IPS DF 4.7 (cell line): Measurements from ENCODE around the gene SLC4A9.
"Not testable (repeated sequence)": the region's sequence is repeated elsewhere in the genome, so short reads cannot be mapped to it uniquely, and the experiment has no call there.

Source experiments
- DNase-seq: peaks from one replicate; pipeline ENCODE4 v3.0.0-alpha.2; 2013; ENCODE audit warnings: low spot score; ENCODE audit errors: extremely low read depth

The SLC4A9 gene

DNA sequence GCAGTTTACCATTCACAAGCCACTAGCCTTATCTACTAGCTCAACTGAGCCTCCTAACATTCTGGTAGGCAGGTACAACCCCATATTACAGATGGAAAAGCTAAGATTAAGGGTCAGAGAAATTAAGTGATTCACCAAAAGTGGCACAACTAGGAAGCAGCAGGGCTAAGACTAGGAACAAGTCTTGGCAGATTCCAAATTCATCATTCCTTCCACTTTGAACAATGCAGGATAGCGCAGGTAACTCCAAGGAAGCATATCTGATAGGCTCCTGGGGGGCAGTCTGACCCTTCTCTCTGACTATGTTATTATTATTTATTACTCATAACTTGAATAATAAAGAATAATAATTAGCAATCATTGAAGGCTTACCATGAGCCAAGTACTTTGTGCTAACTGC lies 22.1 kb upstream of the SLC4A9 start:
- no peak for DNase-seq

DNA sequence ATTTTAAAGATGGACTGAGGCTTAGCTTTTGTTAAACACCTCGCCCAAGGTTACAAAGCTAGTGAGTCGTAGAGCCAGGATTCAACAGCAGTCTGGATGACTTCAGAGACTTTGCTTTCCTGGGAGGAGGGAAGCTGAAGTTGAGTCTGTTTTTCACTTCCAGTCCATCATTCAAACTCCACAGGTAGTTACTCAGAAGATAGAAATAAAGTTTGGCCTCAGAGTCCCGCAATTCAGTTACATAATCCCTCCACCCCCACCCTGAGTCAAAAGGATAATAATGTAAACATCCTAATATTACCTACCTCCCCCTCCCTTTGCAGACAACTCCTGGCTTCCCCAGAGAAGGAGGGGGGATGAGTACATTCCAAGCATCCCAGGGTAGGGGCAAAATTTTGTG lies 21.7 kb upstream of the SLC4A9 start:
- DNase-seq, result no peak

DNA sequence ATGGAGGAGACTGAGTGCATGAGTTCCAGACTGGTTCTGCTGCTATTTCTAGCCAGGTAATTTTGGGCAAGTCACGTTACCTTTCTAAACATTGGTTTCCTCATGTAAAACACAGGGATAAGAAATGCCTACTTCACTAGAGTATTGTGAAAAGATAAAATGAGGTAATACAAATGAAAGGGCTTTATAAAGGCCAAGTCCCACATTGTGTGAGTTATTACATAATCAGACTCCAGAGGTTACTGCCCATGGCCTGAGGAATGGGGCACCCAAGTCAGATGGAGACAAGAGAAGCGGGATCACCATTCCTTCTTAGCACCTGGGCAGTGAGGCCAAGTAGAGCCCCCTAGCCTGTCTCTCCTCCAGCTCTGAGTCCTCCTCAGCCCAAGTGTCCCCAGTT lies 21.1 kb upstream of the SLC4A9 start:
- no peak for DNase-seq

DNA sequence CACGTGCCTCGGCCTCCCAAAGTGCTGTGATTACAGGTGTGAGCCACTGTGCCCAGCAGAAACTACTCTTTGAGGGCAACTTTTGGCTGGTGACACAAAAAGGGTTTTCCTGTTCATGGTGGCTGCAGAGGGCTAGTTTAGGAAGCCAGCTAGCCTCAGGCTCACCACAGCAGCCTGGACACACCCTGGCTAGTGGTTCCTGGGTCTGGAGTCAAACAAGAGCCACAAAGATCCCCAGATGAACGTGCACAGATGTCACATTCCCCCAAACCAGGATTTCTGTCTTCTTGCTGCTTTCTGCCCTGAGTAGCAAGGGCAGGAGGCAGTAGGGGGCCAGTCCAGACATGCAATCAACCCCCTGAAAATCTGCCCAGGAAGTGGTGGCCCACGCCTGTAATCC lies 20.4 kb upstream of the SLC4A9 start:
- DNase-seq, result no peak

GRCh38 chr5:140340605-140341121 lies 19.3 kb upstream of the SLC4A9 start:
- no peak for DNase-seq

- no peak for DNase-seq
These were observed 18.4 kb upstream of the SLC4A9 start for GRCh38 chr5:140341591-140341990.

DNA sequence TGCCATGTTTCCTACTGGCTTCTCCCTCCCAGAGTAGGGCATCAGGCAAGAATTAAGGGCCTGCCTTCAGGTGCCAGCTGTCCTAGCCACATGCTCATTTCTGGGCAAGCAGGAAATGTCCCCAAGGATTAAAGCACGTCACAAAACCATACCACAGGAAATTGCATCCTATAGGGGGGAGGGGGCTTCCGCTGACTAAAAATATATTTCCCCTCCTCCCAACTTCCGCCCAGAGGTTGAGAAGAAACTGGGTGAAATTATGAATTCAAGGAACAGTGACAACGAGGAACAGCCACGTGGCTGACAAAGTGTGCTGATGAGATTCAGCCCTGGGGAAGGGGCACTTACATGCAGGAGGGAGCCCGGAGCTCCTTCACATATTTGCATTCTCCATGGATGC lies 17.7 kb upstream of the SLC4A9 start:
- DNase-seq, result no peak

GRCh38 chr5:140342896-140343295 lies 17.1 kb upstream of the SLC4A9 start:
- DNase-seq, result no peak

GRCh38 chr5:140343849-140344248 lies 16.1 kb upstream of the SLC4A9 start:
- not testable (repeated sequence) for DNase-seq

DNA sequence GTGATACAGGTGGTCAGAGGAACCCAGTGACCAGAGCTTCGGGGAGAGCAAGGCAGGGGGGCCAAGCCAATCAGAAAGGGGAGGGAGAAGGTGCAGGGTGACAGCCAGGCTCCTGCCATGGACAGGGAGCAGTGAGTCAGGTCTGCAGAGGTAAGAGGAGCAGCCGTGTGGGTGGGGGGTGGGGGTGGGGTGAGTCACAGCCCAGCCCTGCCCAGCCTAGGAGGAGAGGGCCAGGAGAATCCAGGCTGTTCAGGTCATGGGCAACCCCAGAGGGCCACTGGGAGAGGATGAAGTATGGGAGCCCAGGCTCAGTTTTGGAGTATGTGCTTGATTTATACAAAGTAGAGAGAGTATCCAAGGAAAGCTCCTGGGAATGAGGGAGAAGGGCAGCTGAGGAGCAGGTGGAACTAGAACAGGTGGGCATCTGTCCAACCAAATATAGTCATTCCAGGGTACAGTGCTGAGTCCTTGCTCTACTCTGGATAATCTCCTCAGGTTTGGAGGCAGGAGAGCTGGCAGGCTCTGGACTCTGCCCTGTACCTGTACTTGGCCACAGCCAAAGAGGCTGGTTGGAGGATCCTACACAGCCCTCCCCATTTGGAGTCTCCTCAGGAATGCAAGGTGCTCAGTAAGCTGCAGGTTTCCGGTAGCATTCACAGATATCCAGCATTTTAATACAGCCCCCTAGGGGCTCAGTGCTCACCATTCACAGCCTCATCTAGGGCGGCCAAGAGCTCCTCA lies 15.1 kb upstream of the SLC4A9 start:
- no peak for DNase-seq

DNA sequence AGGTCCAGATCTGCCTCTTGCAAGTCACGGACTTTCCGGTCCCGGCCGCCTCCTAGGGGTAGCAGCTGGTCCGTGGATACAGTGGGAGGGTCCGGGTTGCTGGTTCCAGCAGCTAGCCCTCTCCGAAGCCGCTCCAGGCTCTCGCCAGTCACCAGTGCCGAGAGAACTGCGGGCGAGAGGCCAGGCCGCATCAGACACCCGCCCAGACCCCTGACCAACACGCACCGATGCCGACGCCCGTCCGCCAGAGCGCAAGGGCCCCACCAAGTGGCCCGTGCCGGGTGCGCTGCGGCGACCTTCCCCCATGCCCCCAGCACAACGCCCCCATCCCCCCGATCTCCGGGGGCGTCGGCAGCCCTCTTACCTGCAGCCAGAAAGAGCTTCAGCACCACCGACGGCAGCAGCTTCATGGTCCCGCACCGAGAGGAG lies 14.1 kb upstream of the SLC4A9 start:
- no peak for DNase-seq

DNA sequence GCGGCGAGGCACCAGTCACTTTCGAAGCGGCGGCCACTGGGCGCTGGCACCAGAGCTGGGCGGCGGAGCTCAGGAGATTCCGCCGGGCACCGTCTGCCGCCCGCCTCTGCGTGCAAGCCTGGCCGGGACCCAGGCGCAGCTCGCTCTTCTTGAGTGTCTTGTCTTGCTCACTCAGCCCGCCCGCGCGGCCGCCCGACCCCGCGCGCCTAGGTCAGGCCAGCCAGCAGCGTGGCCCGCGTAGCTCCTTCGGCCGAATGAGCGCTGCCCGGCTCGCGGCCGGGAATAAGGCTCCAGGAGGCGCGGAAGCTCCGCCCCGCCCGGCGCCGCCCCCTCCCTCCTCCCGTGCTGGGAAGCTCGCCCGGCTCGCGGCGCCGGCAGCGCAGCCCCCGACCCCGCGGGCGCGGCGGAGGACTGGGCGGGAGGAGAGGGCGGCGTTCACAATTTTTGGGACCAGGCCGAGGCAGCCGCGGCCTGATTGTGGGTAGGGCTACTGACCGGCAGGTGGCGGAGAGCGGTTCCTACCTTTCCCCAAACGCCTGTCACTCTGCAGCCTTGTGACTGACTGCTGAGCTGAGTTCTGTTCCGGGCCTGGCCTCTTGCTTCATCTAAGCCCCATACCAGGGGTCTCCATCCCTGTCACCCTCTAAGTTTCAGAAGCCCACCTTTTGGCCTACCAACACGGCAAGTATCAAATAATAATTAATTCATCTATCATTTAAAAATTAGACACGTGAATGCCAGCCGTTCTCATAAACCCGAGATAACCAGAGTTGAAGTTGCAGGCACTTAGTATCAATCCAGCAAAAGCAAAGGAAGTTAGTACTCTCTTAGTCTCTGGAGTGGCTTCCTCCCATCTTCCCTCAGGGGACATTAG lies 13.4 kb upstream of the SLC4A9 start, which contains the start of gene HBEGF:
TSS of gene HBEGF (minus strand) at position 256 of the 874 bp plus-strand sequence. CDS start 275 bp downstream, outside the sequence.
- no peak for DNase-seq

- DNase-seq, result no peak
These were observed 12.6 kb upstream of the SLC4A9 start for GRCh38 chr5:140347360-140347759.

GRCh38 chr5:140348104-140348503 lies 11.9 kb upstream of the SLC4A9 start:
- DNase-seq, result no peak

GRCh38 chr5:140349244-140349643 lies 10.8 kb upstream of the SLC4A9 start:
- DNase-seq, result no peak

GRCh38 chr5:140351609-140352334 lies 8.2 kb upstream of the SLC4A9 start:
- DNase-seq, result no peak

DNA sequence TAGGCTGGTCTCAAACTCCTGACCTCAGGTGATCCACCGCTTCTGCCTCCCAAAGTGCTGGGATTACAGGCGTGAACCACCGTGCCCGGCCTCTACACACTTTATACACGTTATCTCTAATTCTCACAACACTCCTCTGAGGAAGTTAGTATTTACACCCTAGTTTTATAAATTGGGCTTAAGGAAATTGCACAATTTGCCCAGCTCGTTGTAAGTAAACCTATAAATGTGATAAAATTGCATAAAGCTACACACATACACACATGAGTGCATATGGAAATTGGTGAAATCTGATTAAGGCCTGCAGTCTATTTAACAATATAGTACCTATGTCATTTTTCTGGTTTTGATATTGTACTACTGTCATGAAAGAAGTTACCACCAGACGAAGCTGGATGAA lies 4.4 kb upstream of the SLC4A9 start:
- DNase-seq, result no peak

- no peak for DNase-seq
These were observed 2.9 kb upstream of the SLC4A9 start for GRCh38 chr5:140356853-140357725.

DNA sequence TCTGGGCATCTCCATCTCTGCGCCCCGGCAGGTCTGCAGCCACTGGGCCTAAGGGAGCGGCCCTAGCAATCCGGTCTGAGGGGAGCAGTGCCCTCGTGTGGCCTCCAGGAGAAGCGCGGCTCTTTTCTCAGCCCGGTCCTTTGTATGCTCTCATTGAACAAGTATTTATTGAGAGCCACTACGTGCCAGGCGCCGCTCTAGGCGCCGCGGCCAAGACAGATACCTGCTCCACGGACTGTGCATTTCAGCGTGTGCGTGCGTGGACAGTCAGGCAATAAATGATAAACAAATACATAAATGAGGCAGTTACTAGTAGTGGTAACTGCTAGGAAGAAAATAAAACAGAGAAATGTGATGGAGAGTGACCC lies 2.3 kb upstream of the SLC4A9 start:
- DNase-seq, result no peak

DNA sequence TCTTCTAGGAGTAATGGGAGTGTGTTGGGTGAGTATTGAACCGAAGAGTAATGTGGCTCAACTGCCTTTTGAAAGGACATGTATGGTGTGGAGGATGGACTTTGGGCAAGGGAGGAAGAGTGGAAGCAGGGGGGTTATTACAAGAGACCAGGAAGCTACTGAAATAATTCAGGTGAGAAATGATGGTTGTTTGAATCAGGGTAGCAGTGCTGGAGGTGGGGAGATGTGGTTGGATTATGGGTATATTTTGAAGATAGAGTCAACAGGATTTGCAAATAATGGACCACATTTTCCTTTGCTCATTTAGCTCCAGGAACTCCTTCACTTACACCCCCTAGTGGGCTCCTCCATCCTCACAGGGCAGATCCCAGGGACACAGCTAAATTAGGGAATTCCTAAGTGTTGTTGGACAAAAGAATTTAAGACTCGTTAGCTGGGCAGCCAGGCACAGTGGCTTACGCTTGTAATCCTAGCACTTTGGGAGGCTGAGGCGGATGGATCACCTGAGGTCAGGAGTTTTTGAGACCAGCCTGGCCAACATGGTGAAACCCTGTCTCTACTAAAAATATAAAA lies 1.2 kb upstream of the SLC4A9 start:
- no peak for DNase-seq
